Measurements from ENCODE around the gene GABRR3. TPM values are rescaled to one million over a fixed set of nuclear protein-coding genes. Genes with fewer than 3 reads are reported as not detected.

Gene GABRR3
- total RNA-seq, 1 donor from 2014 or later = not detected

GRCh38 chr3:97937205-97937604 lies 97.9 kb downstream of the GABRR3 start:
- Mint-ChIP-seq H3K4me1 (ENCODE audit: unreplicated experiment) (peaks cover 2% of the 10 kb centered on the region), H3K27ac (ENCODE audit: unreplicated experiment) (no peak overlapping the region), H3K4me3 (ENCODE audit: unreplicated experiment) (no peak overlapping the region), H3K9me3 (ENCODE audit: unreplicated experiment) (no peaks in the 10 kb centered on the region), H3K27me3 (ENCODE audit: unreplicated experiment) (no peaks in the 10 kb centered on the region), H3K36me3 (ENCODE audit: unreplicated experiment) (peaks cover 14% of the 10 kb centered on the region)
- no peak for TF ChIP-seq CTCF (IDR thresholded peaks at IDR 0.05)
- no peak for DNase-seq (ENCODE audit: extremely low spot score, unreplicated experiment)

- H3K9me3 Mint-ChIP-seq (ENCODE audit: unreplicated experiment) = peaks cover 6% of the 10 kb centered on the region
- no peak for TF ChIP-seq CTCF (IDR thresholded peaks at IDR 0.05)
- H3K27me3 Mint-ChIP-seq (ENCODE audit: unreplicated experiment) = no peaks in the 10 kb centered on the region
- DNase-seq (ENCODE audit: extremely low spot score, unreplicated experiment) = no peak
- no peak overlapping the region for H3K4me3 Mint-ChIP-seq (ENCODE audit: unreplicated experiment)
- peaks cover 2% of the 10 kb centered on the region for H3K4me1 Mint-ChIP-seq (ENCODE audit: unreplicated experiment)
- H3K27ac Mint-ChIP-seq (ENCODE audit: unreplicated experiment) = no peak overlapping the region
- H3K36me3 Mint-ChIP-seq (ENCODE audit: unreplicated experiment) = peaks cover 17% of the 10 kb centered on the region
These were observed 99.3 kb downstream of the GABRR3 start for GRCh38 chr3:97935842-97936241.

Other genes starting within 250 kb of the GABRR3 start
- gene CRYBG3, start 213.3 kb downstream of the GABRR3 start, total RNA-seq = 13.0 and 13.5 TPM in 2 replicates
- gene RIOX2, start 62.9 kb downstream of the GABRR3 start, total RNA-seq = 24.0 and 25.4 TPM in 2 replicates
- not detected in 2 replicates for gene OR5AC2, start 51.9 kb upstream of the GABRR3 start, total RNA-seq
- not detected in 2 replicates for gene OR5H1, start 95.4 kb upstream of the GABRR3 start, total RNA-seq
- gene OR5H14, start 112.2 kb upstream of the GABRR3 start, total RNA-seq = not detected in 2 replicates
- not detected in 2 replicates for gene OR5H15, start 131.4 kb upstream of the GABRR3 start, total RNA-seq
- not detected in 2 replicates for gene OR5H6, start 228.9 kb upstream of the GABRR3 start, total RNA-seq
- gene OR5H2, start 247.2 kb upstream of the GABRR3 start, total RNA-seq = not detected in 2 replicates

Data from osteocyte (in vitro differentiated cells).